Embryonic facial prominence (tissue), 1 donor: Measurements from ENCODE around the gene LAMA3.
"Not testable (repeated sequence)": the region's sequence is repeated elsewhere in the genome, so short reads cannot be mapped to it uniquely, and the experiment has no call there.

Source experiments
- DNase-seq: peaks from one replicate; pipeline ENCODE4 v3.0.0-alpha.2; 2016; ENCODE audit errors: extremely low spot score

The LAMA3 gene

GRCh38 chr18:23727707-23728493 is 38.6 kb downstream of the LAMA3 start:
- DNase-seq = no peak

DNA sequence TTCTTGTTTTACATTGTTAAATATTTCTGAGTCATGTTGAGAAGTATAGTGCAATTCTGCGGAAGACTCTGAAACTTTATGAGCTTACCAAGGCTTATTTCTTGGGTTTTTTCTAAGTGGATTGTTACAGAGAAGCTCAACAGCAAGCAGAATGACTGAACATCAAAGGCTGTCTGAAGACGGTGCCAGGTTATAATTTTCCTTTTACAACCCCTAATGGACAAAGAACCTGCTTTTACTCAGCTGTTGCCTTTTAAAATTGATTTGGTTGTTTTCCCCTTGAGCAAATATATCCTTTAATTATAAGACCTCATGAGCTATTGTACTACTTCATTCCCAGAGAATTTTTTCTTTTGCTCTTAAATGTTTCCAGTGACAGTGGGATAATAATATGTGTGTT is 41.6 kb downstream of the LAMA3 start:
- no peak for DNase-seq

DNA sequence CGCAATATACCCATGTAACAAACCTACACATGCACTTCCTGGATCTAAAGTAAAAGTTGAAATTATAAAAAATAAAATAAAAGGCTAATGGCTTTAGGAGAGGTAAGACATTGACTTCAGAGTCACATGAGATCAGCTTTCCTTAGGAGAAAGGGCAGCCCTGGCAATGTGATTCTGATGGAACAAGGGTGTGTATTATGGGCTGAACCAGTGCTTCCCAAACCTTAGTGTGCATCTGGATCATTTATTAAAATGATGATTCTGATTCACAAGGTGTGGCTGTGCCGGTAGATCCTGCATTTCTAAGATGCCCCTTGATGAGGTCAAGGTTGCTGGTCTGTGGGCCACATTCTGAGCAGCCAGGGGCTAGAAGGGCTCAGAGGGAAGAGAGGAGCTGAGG is 42.6 kb downstream of the LAMA3 start:
- DNase-seq = no peak

DNA sequence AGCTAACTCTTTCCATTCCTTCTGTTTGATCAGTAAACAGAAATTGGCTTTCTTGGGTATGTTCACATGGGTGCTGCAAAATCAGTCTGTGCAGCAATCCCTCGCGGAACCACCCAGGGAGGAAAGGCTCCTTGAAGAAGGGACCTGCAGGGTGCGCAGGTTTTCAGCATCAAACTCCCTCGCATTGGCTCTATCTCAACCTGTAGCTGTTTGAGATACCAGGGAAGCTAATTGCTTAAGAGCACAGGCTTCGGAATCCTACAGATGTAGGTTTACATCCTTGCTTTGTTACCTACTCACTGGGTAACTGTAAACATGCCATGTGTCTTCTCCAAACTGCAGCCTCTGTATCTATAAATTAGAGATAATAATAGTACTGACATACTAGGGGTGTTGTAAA is 43.2 kb downstream of the LAMA3 start:
- DNase-seq = no peak

DNA sequence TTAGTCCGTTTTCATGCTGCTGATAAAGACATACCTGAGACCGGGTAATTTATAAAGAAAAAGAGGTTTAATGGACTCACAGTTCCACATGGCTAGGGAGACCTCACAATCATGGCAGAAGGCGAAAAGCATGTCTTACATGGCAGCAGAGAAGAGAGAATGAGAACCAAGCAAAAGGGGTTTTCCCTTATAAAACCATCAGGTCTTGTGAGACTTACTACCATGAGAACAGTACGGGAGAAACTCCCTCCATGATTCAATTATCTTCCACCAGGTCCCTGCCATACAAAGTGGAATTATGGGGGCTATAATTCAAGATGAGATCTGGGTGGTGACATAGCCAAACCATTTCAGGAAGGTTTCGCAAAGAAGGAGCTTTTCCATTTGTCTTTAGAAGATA is 44.0 kb downstream of the LAMA3 start:
- not testable (repeated sequence) for DNase-seq

- no peak for DNase-seq
Observed at GRCh38 chr18:23733895-23734294, 44.6 kb downstream of the LAMA3 start.

- DNase-seq = no peak
Observed at GRCh38 chr18:23735021-23735464, 45.8 kb downstream of the LAMA3 start.

DNA sequence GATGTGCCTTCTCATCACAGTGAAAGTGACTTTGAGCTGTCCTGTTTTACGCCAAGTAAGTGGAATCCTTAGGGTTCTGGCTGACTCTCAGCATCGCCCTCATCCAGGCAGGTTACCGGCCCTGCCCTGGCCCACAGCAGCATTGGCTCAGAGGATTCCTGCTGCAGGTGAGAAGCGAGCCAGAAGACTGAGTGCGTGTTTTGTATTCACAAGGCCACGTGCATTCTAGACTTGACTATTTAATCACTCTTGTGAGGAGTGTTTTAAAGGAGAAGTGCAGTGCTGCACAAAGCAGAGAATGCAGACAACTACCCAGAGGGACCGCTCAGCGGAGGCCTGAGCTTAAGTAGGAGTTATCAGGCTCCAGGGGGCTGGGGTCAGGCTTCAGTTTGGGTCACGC is 48.3 kb downstream of the LAMA3 start:
- no peak for DNase-seq

- no peak for DNase-seq
Observed at GRCh38 chr18:23738151-23738550, 48.9 kb downstream of the LAMA3 start.

DNA sequence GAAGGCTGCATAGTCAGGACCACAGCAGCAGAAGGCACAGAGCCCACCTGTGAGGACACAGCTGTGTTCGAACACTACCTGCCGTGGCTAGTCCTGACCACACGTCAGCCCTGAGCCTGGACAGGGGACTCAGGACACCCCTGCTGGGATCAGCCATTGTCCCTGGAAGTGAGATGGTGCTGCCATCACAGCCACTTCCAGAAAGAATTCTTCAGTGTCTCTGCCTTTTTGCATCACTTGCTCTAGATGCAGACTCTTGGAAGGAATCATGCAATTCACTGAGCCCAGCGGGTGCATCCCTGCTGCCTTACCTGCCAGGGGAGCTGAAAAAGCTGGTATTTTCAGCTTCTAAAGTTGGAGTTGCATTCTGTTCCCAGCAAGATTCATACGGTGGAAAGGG is 49.3 kb downstream of the LAMA3 start:
- DNase-seq = no peak

- no peak for DNase-seq
Observed at GRCh38 chr18:23740105-23740830, 51.0 kb downstream of the LAMA3 start.

GRCh38 chr18:23741967-23742366 is 52.7 kb downstream of the LAMA3 start:
- DNase-seq = not testable (repeated sequence)

DNA sequence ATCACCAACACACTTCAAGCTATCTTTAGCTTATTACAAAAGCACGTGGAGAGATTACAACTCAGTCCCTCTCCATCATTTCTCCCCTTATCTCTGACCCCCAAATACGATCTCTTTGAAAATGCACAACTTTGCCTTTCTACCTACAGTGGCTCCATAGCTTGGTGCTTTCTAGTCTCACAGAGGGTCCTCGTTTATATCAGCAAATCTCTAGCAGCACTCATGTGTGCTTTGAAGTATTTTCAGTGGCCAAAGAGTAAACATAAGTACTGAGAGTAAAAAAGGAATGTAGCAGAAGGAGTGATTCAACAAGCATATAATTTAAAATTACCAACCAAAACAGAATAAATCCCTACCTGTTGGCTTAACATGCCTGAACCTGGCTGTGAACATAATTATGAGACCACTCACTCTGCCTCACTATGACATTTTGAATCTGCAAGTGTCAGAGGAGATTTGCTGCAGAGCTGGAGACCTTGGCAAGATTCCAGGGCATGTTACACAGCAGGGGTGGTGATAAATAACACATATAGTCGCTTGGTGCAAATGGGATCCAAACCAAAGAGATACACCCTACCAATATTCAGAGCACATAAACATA is 54.6 kb downstream of the LAMA3 start:
- no peak for DNase-seq

DNA sequence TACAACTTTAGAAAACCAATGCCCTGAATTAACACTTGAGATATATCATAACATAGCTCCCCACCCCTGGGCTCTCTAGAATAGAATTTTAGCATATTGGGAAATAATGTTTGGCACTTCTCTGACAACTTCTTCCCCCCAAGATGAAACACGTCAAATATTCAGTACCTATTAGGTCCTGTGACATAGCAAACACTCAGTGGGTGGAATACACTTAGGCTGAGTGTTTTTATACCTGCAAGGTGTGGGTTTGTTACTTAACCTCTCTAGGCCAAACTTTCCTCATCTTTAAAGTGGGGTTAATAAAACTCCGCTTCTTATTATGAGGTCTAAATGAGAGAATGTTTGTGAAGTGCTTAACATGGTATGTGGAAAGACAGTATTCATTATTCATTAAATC is 56.1 kb downstream of the LAMA3 start:
- no peak for DNase-seq

GRCh38 chr18:23746851-23747250 is 57.6 kb downstream of the LAMA3 start:
- no peak for DNase-seq

DNA sequence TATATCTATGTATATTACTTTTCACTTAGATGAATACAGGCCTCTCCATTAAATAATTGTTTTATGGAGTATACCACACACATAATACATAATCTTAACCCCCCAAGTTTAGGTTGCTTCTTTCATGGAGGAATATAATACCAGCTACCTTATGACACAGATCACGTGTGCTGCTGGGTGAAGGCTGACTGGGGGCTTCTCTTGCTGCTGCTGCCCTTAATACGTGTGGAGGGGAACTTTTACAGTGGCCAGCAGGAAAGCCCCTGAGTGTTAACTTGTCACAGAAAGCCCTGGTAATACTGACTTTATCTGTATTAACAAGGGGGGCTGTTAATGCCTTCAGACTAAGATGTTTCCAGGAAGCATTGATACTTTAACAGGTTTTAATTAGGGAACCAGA is 63.1 kb downstream of the LAMA3 start:
- no peak for DNase-seq

- no peak for DNase-seq
Observed at GRCh38 chr18:23752796-23753195, 63.5 kb downstream of the LAMA3 start.

DNA sequence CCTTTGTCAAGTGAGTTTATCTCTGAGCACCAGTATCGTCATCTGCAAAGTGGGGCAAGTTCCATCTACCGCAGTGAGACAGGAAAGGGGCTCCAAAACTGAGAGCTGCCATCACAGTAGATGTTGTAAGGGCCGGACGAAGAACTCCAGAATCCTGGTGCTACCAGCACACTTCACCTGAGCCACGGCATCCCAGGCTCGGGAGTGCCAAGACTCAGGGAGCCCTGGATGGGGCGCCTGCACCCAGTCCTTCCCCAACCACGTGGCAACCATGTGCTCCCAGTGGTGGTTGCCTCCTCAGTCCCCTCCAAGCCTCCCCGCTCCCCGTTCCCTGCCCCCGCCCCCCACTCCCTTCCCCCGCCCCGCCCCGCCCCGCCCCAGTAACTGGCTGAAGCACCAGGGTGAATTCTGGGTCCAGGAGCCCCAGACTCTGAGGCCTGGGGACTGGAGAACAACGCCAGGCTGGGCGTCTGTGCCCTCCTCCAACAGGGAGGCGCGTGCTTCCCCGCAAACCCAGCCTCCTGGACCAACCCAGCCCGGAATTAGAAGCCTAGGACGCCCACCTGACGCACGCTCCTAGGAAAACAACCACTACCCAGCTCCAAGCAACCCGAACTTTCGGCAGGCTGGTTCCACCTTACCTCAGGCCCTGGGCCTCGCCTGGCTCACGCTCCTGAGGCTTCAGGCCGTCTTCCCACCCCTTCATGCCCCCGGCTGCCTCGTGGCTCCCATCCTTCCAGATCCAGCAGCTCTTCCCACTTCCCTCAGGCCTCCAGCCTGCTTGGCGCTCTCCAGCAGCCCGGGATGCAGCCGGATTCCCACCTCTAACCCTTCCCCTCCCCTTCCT is 67.6 kb downstream of the LAMA3 start:
- no peak for DNase-seq

- no peak for DNase-seq
Observed at GRCh38 chr18:23757437-23757733, 68.1 kb downstream of the LAMA3 start.

DNA sequence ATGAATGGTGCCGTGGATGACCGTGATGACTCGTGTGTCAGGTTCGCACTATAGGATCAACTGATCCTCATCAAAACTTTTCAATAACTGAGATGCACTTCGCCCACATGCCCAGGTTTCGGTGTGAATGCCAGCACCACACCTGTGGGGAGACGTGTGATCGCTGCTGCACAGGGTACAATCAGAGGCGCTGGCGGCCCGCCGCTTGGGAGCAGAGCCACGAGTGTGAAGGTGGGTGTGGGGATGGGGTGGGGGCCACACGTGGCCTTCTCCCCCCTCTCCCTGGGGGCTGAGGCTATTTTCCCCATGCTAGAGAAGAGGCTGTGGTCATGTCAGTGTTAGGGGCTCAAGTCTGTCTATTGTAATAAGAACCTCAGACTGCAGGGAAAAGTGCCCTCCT is 69.0 kb downstream of the LAMA3 start:
- DNase-seq = no peak

- no peak for DNase-seq
Observed at GRCh38 chr18:23761941-23762340, 72.7 kb downstream of the LAMA3 start.

- no peak for DNase-seq
Observed at GRCh38 chr18:23763343-23763742, 74.1 kb downstream of the LAMA3 start.
